ENCODE data around the gene CRB3. TPM values are rescaled to one million over a fixed set of nuclear protein-coding genes. Genes with fewer than 3 reads are reported as not detected.

The CRB3 gene
- polyA plus RNA-seq, 1 donor (not counting 4 experiments of a cell fraction or from before 2014, with no cell fraction given) = 6.1 TPM

- dilution Hi-C loops (cut with MboI; ENCODE audit: extremely low pct_ligation_motif_present, low sequenced_read_pairs) = no loop called here
- Histone ChIP-seq H3K36me3 (ENCODE audit: control insufficient read depth in 2 of 2, extremely low read depth in 1 of 2, insufficient read depth in 2 of 2, low read length in 2 of 2) (peaks cover 0 to 6% of the 10 kb centered on the region in 2 experiments), H2AFZ (ENCODE audit: control insufficient read depth, low read length) (no peak overlapping the region), H3K27me3 (ENCODE audit: control insufficient read depth, extremely low read depth, insufficient read depth, low read length) (no peaks in the 10 kb centered on the region), H3K4me3 (ENCODE audit: control insufficient read depth in 2 of 3, extremely low read depth in 1 of 3, insufficient read depth in 2 of 3, low read depth in 1 of 3, low read length in 3 of 3) (no peak overlapping the region), H3K9me3 (ENCODE audit: control insufficient read depth, low read depth, low read length) (no peaks in the 10 kb centered on the region), H4K20me1 (ENCODE audit: control insufficient read depth, extremely low read depth, insufficient read depth, low read length) (no peaks in the 10 kb centered on the region), H3K27ac (ENCODE audit: control insufficient read depth, insufficient read depth, low read length) (no peak overlapping the region), H3K4me1 (ENCODE audit: control insufficient read depth, extremely low read depth, insufficient read depth, low read length) (peaks cover 9% of the 10 kb centered on the region), H3K4me2 (ENCODE audit: control insufficient read depth, extremely low read depth, insufficient read depth, low read depth, low read length) (no peak overlapping the region), H3K9ac (ENCODE audit: control insufficient read depth, extremely low read depth, insufficient read depth, low read length) (no peak overlapping the region), H3K79me2 (ENCODE audit: control insufficient read depth, insufficient read depth, low read length) (no peaks in the 10 kb centered on the region), H3K9me1 (ENCODE audit: control insufficient read depth, extremely low read depth, insufficient read depth, low read length) (no peaks in the 10 kb centered on the region)
- DNase-seq (ENCODE audit: low read depth, low spot score) = no peak
- FAIRE-seq = no peak
- no peak for TF ChIP-seq CTCF (optimal IDR thresholded peaks at IDR 0.05 in 1 of 3, IDR thresholded peaks at IDR 0.05 in 1 of 3, conservative IDR thresholded peaks at IDR 0.05 in 1 of 3; ENCODE audit: extremely low read depth in 1 of 3, insufficient read depth in 2 of 3, low read length in 3 of 3)
- no peak for TF ChIP-seq EZH2 (IDR thresholded peaks at IDR 0.05; ENCODE audit: low read length)
Measured at GRCh38 chr19:6465663-6466062, 1.6 kb downstream of the CRB3 start.

- TF ChIP-seq EZH2 (IDR thresholded peaks at IDR 0.05; ENCODE audit: low read length) (no peak), CTCF (optimal IDR thresholded peaks at IDR 0.05 in 1 of 3, IDR thresholded peaks at IDR 0.05 in 1 of 3, conservative IDR thresholded peaks at IDR 0.05 in 1 of 3; ENCODE audit: extremely low read depth in 1 of 3, insufficient read depth in 2 of 3, low read length in 3 of 3) (no peak)
- Histone ChIP-seq H4K20me1 (ENCODE audit: control insufficient read depth, extremely low read depth, insufficient read depth, low read length) (no peaks in the 10 kb centered on the region), H3K4me3 (ENCODE audit: control insufficient read depth in 2 of 3, extremely low read depth in 1 of 3, insufficient read depth in 2 of 3, low read depth in 1 of 3, low read length in 3 of 3) (no peak overlapping the region), H3K4me1 (ENCODE audit: control insufficient read depth, extremely low read depth, insufficient read depth, low read length) (peaks cover 9% of the 10 kb centered on the region), H3K27me3 (ENCODE audit: control insufficient read depth, extremely low read depth, insufficient read depth, low read length) (no peaks in the 10 kb centered on the region), H3K9me3 (ENCODE audit: control insufficient read depth, low read depth, low read length) (no peaks in the 10 kb centered on the region), H3K4me2 (ENCODE audit: control insufficient read depth, extremely low read depth, insufficient read depth, low read depth, low read length) (no peak overlapping the region), H3K79me2 (ENCODE audit: control insufficient read depth, insufficient read depth, low read length) (no peaks in the 10 kb centered on the region), H3K36me3 (ENCODE audit: control insufficient read depth in 2 of 2, extremely low read depth in 1 of 2, insufficient read depth in 2 of 2, low read length in 2 of 2) (peaks cover 0 to 6% of the 10 kb centered on the region in 2 experiments), H3K27ac (ENCODE audit: control insufficient read depth, insufficient read depth, low read length) (no peak overlapping the region), H2AFZ (ENCODE audit: control insufficient read depth, low read length) (no peak overlapping the region), H3K9ac (ENCODE audit: control insufficient read depth, extremely low read depth, insufficient read depth, low read length) (no peak overlapping the region), H3K9me1 (ENCODE audit: control insufficient read depth, extremely low read depth, insufficient read depth, low read length) (no peaks in the 10 kb centered on the region)
- FAIRE-seq = no peak
- DNase-seq (ENCODE audit: low read depth, low spot score) = no peak
- dilution Hi-C loops (cut with MboI; ENCODE audit: extremely low pct_ligation_motif_present, low sequenced_read_pairs) = no loop called here
Measured at GRCh38 chr19:6466526-6467248, 2.6 kb downstream of the CRB3 start.
